IPS DF 19.7 (cell line): Measurements from ENCODE around the gene GRIK5.

ENCODE experiments used
- DNase-seq: peaks from one replicate; pipeline ENCODE4 v3.0.0-alpha.2; 2013; ENCODE audit warnings: low read depth, low spot score

GRIK5 gene

GRCh38 chr19:41956621-41957020 is 113.4 kb downstream of the GRIK5 start:
- DNase-seq = no peak

GRCh38 chr19:41955521-41955920 is 114.5 kb downstream of the GRIK5 start:
- DNase-seq = no peak

GRCh38 chr19:41951686-41952172 is 118.3 kb downstream of the GRIK5 start:
- no peak for DNase-seq
